HG03432 (cell line): Measurements from ENCODE around the gene HOXA9.

ENCODE experiments used
- ATAC-seq: cut with Tn5 transposase; IDR thresholded peaks from one replicate; pipeline ENCODE4 v1.9.1; 2021; ENCODE audit warnings: mild to moderate bottlenecking, moderate library complexity; ENCODE audit not compliant: unreplicated experiment

The HOXA9 gene

DNA sequence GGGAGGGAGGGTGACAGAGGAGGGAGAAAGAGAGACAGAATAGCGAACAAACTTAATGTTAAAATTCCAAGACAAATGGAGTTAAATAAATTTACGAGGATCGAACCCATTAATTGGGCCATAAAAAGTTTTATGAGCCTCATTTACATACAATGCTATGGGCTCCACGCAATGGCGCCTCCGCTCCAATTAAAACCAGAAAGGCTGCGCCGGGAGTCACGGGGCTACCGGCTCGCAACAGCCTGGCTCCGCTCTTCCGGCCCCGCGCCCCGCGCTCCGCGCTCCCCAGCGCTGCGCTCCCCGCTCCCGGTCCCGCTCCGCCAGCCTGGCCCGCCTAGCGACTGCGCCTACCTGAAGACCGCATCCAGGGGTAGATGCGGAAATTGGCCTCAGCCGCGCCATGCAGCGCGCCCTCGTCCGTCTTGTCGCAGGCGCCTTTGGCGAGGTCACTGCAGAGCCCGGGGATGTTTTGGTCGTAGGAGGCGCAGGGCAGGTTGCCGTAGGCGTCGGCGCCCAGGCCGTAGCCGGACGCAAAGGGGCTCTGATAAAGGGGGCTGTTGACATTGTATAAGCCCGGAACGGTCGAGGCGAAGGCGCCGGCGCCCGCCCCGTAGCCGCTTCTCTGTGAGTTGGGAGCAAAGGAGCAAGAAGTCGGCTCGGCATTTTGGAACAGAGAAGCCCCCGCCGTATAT, 9.4 kb downstream of the HOXA9 start:
- no peak for ATAC-seq

DNA sequence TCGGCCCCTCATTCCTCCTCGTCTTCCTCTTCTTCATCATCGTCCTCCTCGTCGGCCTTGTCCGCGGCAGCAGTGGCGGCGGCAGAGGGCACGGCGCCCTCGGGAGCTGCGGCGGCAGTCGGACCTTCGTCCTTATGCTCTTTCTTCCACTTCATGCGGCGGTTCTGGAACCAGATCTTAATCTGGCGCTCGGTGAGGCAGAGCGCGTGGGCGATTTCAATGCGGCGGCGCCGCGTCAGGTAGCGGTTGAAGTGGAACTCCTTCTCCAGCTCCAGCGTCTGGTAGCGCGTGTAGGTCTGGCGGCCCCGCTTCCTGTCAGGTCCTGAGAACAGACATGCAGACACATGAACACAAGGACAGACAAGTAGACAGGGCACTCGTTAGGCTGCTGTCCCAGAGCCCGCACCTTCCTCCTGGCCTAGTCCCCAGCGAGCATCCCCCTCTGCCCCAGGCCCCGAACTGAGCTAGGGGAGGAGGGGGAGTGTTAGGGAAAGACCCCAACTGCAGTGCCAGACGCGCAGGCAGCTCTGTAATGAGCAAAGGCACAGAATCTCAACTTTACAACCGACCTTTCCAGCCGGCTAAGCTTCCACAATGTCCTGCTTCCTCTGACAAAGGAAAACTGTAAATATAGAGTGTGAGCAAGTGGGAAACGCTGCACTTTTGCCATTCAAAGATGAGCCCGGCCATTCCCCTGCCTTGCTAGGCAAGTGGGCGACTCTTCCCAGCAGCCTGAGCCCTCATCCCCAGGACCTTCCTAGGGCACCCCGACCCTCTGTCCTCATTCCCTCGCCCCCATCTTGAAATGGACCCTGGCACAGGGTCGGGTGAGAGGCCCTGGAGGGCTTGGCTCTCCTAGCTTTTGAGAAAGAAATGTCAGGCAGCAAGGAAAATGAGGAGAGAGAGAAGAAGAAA, 10.2 kb downstream of the HOXA9 start:
- no peak for ATAC-seq

DNA sequence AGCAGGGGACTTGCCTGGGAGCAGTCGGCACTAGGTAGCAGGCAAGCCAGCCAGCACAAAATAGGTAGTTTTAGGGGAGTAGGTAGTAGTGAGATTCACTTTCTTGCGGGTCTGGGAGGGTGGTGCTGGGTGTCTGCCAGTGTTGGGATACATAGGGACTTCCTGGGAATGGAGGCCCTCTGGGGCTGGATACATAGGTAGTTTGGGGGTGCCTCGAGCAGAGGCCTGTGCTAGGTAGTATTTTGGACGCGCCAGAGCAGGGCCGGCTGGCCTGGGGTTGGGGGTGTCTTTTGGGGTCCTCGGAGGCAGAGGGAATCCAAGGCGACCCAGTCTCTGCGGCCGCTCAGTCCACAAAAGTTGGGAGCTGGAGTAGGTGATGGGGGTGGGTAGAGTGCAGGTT, 11.0 kb downstream of the HOXA9 start:
- no peak for ATAC-seq

DNA sequence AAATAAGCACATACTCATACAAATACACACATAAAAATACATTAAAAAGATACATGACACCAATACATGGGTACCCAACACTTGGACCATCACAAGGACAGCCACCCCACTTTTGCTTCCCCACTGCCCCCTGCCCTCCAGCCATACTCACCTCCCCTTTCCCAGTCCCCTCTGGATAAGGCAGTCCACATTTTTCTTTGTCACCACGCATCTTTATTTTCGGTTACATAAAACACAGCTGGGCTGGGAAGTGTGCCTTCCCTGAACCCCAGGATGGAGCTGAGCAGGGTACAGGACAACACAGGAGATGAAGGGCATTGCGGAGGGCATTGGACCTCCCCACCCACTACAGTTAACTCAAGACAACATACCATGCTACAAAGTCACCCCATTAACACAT, 11.8 kb downstream of the HOXA9 start:
- no peak for ATAC-seq

DNA sequence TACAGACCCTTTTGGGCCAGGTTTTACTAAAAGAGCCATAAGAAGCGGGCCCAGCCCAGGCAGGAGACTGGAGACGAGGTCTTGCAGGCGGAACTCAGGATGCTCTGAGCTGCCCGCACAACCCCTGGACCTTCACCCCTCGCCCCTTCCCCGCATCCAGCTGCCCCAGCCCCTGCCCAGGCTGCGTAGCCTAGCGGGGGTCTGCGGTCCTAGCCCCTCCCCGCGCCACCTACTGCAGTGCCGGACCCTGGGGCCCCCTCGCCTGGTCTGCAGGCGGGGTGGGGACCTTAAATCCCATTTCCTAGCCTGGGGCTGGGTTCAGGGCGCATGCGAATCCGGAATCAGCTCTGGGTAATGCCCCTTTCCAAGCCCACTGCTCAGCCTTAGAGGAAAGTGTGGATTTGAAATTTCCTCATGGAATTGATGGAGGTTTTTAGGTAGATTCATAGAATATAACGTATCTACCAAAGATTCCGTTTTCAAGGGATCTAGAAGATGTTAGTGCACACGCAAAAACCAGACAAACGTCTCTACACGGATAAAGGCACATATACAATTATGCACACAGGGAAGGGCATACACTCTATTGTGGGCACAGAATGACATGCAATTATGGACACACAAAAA, 12.4 kb downstream of the HOXA9 start:
- no peak for ATAC-seq

DNA sequence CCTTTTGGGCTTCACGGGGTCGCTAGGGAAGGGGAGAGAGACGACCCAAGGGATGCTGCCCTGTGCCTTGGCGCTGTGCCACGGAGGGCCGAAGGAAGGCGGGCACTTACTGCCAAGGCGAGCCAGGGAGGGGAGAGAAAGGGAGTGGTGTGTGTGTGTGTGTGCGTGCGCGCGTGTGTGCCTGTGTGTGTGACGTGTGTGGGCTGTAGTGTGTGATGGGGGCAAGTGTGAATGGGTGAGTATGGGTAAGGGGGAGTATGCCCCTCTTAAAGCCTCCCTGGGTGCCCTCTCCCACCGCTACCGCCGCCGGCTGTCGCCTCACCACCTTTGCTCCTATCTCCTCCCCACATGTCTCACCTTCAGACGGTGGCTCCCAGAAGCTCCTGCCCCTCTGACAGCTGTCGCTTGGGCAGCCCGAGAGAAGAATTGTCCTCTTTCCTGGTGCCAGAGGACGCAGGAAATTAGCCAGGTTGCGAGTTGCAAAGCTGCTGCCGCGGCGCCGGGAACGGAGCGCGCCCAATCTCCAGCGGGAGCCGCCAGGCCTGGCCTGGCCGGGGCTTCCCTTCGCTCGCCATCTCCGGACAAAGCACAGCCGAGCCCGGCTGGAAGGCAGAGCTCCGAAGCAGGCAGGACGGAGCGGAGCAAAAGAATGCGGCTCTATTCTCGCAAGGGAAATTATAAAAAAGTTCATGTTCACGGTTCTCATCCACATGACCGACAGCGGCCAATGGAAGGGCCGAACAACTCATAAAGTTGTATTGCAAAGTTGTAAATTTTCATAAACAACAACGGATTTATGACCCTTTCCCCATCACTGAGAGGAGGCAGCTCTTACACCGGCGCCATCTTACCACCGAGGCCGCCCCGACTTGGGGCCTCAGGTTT, 13.2 kb downstream of the HOXA9 start, which contains the start of gene HOXA3:
TSS of gene HOXA3 (minus strand) at position 653 of the 885 bp plus-strand sequence. CDS start 41,943 bp downstream, outside the sequence.
- no peak for ATAC-seq

DNA sequence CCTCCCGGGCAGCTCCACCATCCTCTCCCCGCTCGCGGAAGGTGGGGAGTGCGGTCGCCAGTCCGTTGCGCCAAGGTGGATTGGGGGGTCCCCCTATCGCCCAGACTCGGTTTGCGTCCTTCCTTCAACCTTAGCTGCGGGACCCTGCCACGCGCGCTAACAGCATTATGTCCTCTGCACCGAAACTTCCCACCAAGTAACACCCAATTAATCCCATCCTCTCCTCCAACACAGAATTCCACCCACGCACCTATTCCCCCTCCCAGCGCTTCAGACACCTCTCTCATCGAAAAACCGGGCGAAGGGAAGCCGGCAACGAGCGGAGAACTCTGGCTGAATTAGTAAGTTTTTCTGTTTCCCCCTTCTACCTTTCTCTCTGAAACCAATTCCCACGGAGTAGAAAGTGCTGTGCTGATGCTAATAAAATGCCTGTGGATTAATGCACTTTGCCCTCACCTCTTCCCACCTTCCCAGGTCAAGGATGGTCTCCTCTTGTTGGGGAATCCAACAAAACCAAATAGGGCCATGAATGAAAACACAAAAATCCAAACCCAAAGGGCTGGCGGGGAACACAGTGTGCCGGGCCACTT, 13.9 kb downstream of the HOXA9 start:
- no peak for ATAC-seq

DNA sequence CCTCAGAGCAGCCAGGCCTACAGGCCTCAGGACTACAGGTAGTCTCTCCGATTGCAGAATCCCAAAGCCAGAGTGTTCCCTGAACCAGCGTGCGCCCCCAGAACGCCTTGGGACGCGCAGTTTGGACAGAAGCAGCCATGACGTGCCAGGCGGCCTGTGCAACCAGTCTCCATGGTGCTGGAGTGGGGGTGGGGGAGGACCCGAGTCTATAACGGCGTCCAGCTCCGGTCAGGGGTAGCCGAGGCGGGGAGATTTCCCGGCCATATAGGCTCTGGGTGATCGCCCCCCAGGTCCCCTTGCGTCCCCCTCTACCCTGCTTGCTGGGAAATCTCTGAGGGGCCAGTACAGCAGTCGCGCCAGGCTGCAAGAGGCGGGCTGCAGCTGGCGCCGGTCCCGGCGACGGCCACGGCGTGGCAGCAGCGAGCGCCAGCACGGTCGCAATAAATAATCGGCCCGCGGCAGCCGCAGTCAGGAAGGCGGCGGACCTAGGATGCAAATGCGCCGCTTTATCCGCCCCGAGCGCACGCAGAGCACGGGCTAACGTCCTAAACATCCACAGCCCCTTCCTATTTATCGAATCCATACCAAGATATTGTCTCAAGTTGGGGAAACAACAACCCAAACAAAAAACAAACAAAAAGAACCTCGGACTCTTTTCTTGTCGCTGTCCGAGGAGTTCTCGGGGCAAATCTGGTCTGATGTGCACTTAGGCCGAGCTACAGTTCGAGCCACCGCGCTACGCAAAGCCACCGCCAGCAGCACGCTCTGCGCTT, 14.6 kb downstream of the HOXA9 start:
- peak; percentile 93 for ATAC-seq

DNA sequence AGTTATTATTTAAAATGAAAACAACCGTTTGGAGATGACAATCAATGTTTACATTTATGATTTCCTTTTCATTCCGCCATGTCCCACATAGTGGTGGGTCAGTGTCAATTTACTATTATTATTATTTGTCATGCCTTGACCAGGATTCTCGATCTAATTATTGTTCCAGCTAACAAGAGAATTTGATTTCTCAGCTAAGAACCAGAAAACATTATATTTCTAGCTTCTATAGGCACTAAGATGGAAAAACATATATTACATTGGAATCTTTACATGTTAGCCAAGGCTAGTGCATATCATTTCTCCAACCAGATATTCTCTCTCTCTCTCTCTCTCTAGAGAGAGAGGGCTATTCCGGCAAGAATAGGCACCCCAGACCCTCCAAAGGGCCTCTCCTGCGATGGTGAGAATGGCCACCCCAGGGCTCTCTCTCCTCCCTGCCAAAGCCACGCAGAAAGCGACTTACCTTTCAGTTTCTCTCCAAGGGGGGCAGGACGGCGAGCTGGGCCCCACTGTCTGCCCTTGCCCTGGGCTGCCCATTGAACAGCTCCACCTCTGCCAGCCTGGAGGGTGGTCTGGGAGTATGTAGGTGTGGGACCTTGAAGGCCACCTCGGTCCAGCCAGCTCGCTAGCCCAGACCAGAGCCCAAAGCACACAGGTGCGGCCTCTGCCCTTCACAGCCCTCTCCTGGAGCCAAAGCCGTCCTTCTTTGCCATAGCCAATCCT, 15.3 kb downstream of the HOXA9 start:
- ATAC-seq, result no peak

DNA sequence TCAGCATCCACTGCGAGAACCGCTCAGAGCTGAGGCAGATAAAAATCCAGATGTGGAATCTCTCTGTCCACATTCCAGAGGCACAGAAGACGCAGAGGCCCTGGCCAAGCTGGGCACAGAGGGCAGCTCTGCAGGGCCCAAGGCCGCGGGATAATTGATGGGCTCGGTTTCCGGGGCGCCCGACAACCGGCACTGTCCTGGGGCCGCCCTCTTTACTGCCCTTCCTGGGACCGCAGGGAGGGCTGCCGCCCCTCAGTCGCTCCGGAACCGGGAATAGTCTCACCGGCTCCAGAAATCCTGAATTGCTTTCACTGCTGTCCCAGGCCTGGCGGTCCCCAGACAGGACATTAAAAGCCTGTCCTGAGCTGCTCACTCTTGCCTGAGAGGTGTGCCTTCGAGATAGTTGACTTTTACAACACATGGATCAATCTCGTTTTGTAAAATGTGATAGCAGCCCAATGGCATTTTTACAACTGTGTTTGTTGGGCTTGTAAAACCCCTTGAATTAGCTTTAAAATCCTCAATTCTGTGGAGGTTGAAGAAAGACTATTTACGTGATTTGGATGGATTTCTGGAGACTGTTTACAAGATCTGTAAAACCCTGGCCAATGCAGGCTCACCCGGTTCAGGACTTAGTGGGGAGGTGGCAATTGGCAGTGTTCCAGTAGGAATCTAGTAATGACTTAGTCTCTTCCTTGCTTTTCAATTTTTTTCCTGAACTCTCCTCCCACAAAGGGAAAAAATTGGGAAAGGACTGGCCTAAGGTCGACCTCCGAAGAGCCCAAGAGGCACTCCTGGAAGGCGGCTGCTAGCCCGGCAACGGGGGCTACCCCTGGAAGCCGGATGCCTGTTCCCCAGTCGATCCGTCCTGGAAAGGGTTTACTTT, 16.3 kb downstream of the HOXA9 start:
- no peak for ATAC-seq

DNA sequence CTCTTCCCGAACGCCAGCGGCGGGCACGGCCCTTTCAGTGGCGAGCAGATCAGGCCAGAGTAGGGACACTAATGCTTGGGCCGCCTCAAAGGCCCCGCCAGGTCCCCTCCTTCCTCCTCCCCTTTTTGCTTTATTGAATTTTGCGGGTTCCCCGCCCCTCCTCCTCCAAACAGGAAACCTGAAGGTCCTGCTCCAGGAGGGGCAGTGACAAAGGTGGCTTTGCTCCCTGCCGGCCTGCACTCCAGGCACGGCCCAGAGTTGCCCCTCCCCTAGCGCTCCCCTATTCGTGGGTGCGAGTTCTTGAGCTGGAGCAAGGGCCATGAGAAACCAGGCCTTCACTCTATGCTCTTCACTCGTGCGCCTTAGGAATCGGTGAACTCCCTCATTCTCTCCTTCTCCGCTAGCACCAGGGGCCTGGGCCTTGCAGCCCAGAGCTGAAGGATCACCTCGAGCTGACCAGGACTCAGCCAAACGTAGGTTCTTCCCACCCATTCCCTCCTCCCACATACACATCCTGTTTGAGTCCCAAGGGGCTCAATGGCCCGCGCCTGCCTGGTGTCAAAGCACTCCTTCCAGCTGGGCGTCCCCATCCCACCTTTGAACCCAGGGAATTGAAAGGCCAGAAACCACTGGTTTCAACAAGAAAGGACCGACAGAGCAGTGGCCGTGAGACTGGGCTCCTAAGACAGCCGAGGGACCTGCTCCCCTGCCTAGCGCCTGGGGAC, 17.1 kb downstream of the HOXA9 start:
- ATAC-seq, result no peak

DNA sequence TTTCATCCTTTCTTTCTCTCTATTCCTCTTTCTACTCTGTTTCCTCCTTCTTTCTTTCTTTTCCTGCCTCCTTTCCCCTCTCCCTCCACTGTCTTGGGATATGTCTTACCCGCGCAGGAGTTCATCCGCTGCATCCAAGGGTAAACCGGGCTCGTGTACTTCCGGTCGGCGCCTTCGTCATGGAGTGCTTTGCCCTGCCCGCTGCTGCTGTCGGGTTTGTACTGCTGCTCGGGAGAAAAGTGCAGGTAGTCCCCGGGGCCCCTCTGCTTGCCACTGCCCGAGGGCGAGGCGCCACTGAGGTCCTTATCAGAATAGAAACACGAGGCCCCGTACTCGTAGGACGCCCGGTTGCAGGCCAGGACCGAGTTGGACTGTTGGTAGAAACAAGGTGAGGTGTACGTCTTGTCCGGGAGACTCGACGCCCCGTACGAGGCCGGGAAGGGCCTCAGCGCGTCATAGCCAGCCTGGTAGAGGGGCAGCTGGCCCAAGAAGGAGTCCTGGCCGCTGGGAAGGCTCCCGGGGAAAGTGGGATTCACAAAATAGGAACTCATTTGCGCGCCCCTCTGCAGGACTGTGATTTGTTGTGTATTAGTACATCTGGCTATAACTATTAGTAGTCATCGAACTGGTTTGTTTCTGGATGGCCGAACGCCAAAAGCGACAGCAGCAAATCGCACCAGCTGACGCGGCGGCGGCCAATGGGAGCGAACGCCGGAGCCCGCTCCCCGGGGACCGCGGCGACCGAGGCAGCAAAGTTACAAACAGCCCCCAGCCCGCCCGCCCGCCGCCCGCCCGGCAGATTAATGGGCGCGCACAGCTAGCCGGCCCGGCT, 17.9 kb downstream of the HOXA9 start, which contains the start of gene HOXA6:
TSS of gene HOXA6 (minus strand) at position 576 of the 832 bp plus-strand sequence. CDS start at position 551, 25 bp downstream.
- ATAC-seq, result no peak

DNA sequence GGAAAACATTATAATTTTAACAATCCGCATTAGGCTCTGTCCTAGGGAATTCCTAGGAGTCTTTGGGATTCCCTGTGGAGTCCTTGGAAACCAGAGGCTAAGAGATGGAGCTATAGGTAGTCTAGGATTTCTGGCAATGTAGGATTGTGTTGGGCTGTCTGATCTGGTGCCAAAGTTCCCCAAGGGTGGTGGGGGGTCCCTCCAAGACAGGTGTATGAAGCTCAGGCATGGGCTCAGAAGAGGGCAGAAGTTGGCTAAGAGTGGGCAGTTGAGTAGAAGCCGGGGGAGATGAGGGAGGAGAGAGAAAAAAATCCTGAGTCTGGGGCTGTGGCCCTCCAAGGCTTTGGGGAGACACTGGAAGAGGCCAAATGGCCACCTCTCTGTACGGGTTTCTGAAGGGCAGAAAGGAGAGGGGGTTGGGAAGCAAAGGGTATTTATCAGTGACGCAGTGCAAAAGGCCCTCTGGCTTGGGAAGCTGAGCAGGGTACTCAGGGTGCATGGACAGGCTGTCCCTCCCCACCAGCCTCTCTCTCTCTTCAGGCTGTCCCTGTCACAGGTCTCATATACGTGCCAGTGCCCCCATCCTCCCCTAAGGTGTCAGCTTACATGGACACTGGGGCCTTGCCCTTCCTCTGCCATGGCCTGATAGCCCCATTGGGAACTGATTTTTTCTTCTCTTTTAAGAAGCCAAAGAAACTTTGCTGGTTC, 18.7 kb downstream of the HOXA9 start:
- no peak for ATAC-seq

DNA sequence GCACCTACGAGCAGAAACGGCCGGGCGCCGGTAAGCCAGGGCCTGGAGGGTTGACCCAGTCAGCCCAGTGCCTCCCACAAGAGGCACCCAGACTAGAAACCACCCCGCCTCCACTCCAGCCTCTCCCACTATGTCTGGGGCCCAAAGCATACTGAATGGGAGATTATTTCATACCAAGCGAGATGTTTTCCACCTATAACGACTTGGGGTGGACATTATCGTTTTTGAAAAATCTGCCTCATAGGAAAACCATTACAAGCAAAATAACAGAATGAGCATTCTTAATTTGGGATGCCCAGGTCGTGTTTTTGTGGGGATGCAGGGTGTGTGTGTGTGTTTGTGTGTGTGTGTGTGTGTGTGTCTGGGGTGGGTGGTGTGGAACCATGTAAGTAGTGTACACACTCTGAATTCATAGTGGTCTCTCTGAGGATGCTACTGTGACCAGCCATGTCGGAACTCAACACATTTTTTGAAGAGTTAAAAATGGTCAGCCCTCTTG, 19.4 kb downstream of the HOXA9 start:
- ATAC-seq, result no peak

DNA sequence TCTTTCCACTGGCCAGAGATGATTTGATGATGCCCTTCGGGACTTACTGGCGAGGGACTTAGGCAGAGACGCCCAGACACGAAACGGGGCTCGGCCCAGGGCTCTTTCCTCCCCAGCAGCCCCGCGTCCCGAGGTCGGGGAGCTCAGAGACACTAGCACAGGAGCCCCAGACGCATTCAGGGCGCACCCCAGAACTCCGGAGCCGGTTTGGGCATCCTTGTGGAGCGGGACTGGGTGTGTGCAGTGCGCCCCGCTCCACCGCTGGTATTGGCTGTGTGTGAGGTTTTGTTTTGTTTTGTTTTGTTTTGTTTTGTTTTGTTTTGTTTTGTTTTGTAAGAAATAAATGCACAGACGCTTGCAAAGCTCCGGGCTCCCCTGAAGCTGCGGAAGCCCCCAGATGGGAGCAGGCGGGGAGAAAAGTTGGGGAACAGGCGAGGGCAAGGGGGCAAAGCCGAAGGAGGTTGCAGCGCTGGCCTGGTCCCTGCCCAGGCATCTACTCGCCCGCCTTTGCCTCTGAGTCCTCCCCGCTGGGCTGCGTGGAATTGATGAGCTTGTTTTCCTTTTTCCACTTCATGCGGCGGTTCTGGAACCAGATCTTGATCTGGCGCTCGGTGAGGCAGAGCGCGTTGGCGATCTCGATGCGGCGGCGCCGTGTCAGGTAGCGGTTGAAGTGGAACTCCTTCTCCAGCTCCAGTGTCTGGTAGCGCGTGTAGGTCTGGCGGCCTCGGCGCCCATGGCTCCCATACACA, 20.0 kb downstream of the HOXA9 start:
- ATAC-seq, result no peak
